ENCODE data around the gene HSCB. TPM values are rescaled to one million over a fixed set of nuclear protein-coding genes. Genes with fewer than 3 reads are reported as not detected.

Gene HSCB
- polyA plus RNA-seq, 1 donor from 2014 or later = 22.4 TPM

GRCh38 chr22:28711341-28711740 lies 30.5 kb upstream of the HSCB start:
- Histone ChIP-seq H3K36me3 (ENCODE audit: insufficient read depth, low read length) (no peaks in the 10 kb centered on the region), H3K9me2 (ENCODE audit: insufficient read depth, low read length) (no peaks in the 10 kb centered on the region), H3K4me2 (ENCODE audit: low read length) (no peak overlapping the region), H3K27me3 (ENCODE audit: insufficient read depth, low read depth, low read length) (no peaks in the 10 kb centered on the region), H4K20me1 (ENCODE audit: insufficient read depth) (no peaks in the 10 kb centered on the region), H3K79me2 (replicated peaks; ENCODE audit: insufficient read depth, low read length) (no peaks in the 10 kb centered on the region), H3K27ac (ENCODE audit: low read length) (no peak overlapping the region), H2AFZ (ENCODE audit: low read depth, low read length) (no peak overlapping the region), H3F3A (ENCODE audit: insufficient read depth, low read length, poor library complexity, severe bottlenecking) (no peaks in the 10 kb centered on the region), H3K9ac (ENCODE audit: low read length) (no peak overlapping the region), H3K4me3 (ENCODE audit: low read length) (no peak overlapping the region), H3K9me3 (ENCODE audit: low read length) (no peaks in the 10 kb centered on the region)
- no peak for TF ChIP-seq RAD21 (conservative IDR thresholded peaks at IDR 0.05)
- TF ChIP-seq SMC3 (conservative IDR thresholded peaks at IDR 0.05; ENCODE audit: poor library complexity) = no peak
- no peak for TF ChIP-seq EP300 (conservative IDR thresholded peaks at IDR 0.05; ENCODE audit: poor library complexity, severe bottlenecking)

GRCh38 chr22:28711820-28712777 lies 29.7 kb upstream of the HSCB start:
- Histone ChIP-seq H3K36me3 (ENCODE audit: insufficient read depth, low read length) (no peaks in the 10 kb centered on the region), H3K9ac (ENCODE audit: low read length) (no peak overlapping the region), H3K4me2 (ENCODE audit: low read length) (no peak overlapping the region), H3K4me3 (ENCODE audit: low read length) (no peak overlapping the region), H3K27ac (ENCODE audit: low read length) (no peak overlapping the region), H3F3A (ENCODE audit: insufficient read depth, low read length, poor library complexity, severe bottlenecking) (no peaks in the 10 kb centered on the region), H3K27me3 (ENCODE audit: insufficient read depth, low read depth, low read length) (no peaks in the 10 kb centered on the region), H3K79me2 (replicated peaks; ENCODE audit: insufficient read depth, low read length) (no peaks in the 10 kb centered on the region), H3K9me2 (ENCODE audit: insufficient read depth, low read length) (no peaks in the 10 kb centered on the region), H3K9me3 (ENCODE audit: low read length) (no peaks in the 10 kb centered on the region), H2AFZ (ENCODE audit: low read depth, low read length) (no peak overlapping the region), H4K20me1 (ENCODE audit: insufficient read depth) (no peaks in the 10 kb centered on the region)
- TF ChIP-seq POLR2AphosphoS5 (IDR thresholded peaks at IDR 0.05) (no peak), EZH2 (IDR thresholded peaks at IDR 0.05; ENCODE audit: borderline replicate concordance, insufficient read depth, low read length, poor library complexity, severe bottlenecking) (no peak), SMC3 (conservative IDR thresholded peaks at IDR 0.05; ENCODE audit: poor library complexity) (no peak), REST (IDR thresholded peaks at IDR 0.05; ENCODE audit: borderline replicate concordance) (no peak), EP300 (conservative IDR thresholded peaks at IDR 0.05; ENCODE audit: poor library complexity, severe bottlenecking) (no peak), TAF1 (IDR thresholded peaks at IDR 0.05; ENCODE audit: low read depth) (no peak), RAD21 (conservative IDR thresholded peaks at IDR 0.05) (no peak), MXI1 (conservative IDR thresholded peaks at IDR 0.05; ENCODE audit: poor library complexity, severe bottlenecking) (no peak), CTCF (IDR thresholded peaks at IDR 0.05; ENCODE audit: poor library complexity, severe bottlenecking) (no peak)

All from neural cell (in vitro differentiated cells).